HL-60 (cell line): ENCODE data around the gene BZW2.

Experiments used
- DNase-seq, 2 experiments: peaks; one replicate each; pipeline ENCODE4 v3.0.0-alpha.2; 2010 to 2020; ENCODE audit warnings: low read depth in 1 of 2, low spot score in 1 of 2
- H3K27ac ChIP-seq: fragments of 250-450 bp; sonication (Bioruptor Pico); replicated peaks from 2 replicates; pipeline ENCODE4 v1.5.1; 2020; ENCODE audit warnings: mild to moderate bottlenecking, moderate library complexity
- H3K27me3 ChIP-seq: fragments of 250-450 bp; sonication (Bioruptor Pico); 2 replicates; pipeline ENCODE4 v1.5.1; 2021; ENCODE audit warnings: mild to moderate bottlenecking, moderate library complexity; ENCODE audit not compliant: insufficient read depth, poor library complexity, severe bottlenecking
- H3K4me3 ChIP-seq: replicated peaks from 2 replicates; pipeline ENCODE4 v1.5.1; 2011; ENCODE audit warnings: mild to moderate bottlenecking, control low read depth, low read length; ENCODE audit not compliant: insufficient read depth
- GABPA ChIP-seq: IDR thresholded peaks from 2 replicates; pipeline ENCODE4 v1.6.1; 2012; ENCODE audit warnings: low read depth
- POLR2AphosphoS5 ChIP-seq: IDR thresholded peaks from 2 replicates; pipeline ENCODE4 v1.6.1; 2012; ENCODE audit warnings: low read depth
- SPI1 ChIP-seq: IDR thresholded peaks from 2 replicates; pipeline ENCODE4 v1.6.1; 2012; ENCODE audit warnings: low read depth, mild to moderate bottlenecking, borderline replicate concordance
- TF ChIP-seq, protein P1 (sequence below): IDR thresholded peaks from one replicate; pipeline ENCODE4 v1.5.1; 2011; ENCODE audit warnings: low read length, control low read depth, inconsistent platforms; ENCODE audit not compliant: insufficient read depth
- TF ChIP-seq, protein P2 (sequence below): IDR thresholded peaks from 2 replicates; pipeline ENCODE4 v1.6.1; 2012; ENCODE audit warnings: low read depth; ENCODE audit not compliant: insufficient replicate concordance

Gene BZW2

DNA sequence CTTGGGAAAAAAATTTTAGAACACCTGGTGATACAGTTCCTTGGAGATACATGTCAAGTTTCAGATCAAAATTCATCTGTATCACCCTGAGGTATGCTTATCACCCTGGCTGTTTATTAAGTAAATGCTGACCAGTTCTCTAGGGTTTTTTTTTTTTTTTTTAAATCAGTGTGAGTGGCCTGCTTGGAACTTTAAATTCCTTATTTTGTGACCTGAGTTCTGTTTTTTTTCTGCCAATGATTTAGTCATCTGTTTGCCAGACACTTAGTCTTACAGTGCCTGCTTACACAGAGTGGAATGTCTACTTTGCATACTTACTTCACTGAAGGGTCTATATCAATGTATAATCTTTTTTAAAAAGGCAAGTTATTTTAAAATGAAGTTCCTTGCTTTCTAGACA is 109.4 kb downstream of the BZW2 start:
- no peak overlapping the region for H3K27ac ChIP-seq
- H3K27me3 ChIP-seq: peaks cover 3% of the 10 kb centered on the region
- no peak for DNase-seq
- no peak overlapping the region for H3K4me3 ChIP-seq
- TF ChIP-seq, protein P1, sequence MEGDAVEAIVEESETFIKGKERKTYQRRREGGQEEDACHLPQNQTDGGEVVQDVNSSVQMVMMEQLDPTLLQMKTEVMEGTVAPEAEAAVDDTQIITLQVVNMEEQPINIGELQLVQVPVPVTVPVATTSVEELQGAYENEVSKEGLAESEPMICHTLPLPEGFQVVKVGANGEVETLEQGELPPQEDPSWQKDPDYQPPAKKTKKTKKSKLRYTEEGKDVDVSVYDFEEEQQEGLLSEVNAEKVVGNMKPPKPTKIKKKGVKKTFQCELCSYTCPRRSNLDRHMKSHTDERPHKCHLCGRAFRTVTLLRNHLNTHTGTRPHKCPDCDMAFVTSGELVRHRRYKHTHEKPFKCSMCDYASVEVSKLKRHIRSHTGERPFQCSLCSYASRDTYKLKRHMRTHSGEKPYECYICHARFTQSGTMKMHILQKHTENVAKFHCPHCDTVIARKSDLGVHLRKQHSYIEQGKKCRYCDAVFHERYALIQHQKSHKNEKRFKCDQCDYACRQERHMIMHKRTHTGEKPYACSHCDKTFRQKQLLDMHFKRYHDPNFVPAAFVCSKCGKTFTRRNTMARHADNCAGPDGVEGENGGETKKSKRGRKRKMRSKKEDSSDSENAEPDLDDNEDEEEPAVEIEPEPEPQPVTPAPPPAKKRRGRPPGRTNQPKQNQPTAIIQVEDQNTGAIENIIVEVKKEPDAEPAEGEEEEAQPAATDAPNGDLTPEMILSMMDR: no peak
- TF ChIP-seq, protein P2, sequence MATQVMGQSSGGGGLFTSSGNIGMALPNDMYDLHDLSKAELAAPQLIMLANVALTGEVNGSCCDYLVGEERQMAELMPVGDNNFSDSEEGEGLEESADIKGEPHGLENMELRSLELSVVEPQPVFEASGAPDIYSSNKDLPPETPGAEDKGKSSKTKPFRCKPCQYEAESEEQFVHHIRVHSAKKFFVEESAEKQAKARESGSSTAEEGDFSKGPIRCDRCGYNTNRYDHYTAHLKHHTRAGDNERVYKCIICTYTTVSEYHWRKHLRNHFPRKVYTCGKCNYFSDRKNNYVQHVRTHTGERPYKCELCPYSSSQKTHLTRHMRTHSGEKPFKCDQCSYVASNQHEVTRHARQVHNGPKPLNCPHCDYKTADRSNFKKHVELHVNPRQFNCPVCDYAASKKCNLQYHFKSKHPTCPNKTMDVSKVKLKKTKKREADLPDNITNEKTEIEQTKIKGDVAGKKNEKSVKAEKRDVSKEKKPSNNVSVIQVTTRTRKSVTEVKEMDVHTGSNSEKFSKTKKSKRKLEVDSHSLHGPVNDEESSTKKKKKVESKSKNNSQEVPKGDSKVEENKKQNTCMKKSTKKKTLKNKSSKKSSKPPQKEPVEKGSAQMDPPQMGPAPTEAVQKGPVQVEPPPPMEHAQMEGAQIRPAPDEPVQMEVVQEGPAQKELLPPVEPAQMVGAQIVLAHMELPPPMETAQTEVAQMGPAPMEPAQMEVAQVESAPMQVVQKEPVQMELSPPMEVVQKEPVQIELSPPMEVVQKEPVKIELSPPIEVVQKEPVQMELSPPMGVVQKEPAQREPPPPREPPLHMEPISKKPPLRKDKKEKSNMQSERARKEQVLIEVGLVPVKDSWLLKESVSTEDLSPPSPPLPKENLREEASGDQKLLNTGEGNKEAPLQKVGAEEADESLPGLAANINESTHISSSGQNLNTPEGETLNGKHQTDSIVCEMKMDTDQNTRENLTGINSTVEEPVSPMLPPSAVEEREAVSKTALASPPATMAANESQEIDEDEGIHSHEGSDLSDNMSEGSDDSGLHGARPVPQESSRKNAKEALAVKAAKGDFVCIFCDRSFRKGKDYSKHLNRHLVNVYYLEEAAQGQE: no peak
- TF ChIP-seq SPI1: no peak
- TF ChIP-seq GABPA: no peak
- TF ChIP-seq POLR2AphosphoS5: no peak
